Measurements from ENCODE around the gene CACNA1B.
"Not testable (repeated sequence)": the region's sequence is repeated elsewhere in the genome, so short reads cannot be mapped to it uniquely, and the experiment has no call there.

- not testable (repeated sequence) for TF ChIP-seq CTCF, POLR2A (IDR thresholded peaks at IDR 0.05)
Observed at GRCh38 chr9:138019514-138019913, 141.9 kb downstream of the CACNA1B start.

All from testis (tissue), 2 donors.